HepG2 (cell line): Measurements from ENCODE around the gene IGSF8. TPM values are rescaled to one million over a fixed set of nuclear protein-coding genes. Genes with fewer than 3 reads are reported as not detected.

Source experiments
- ATAC-seq: fragments of 200-7000 bp; cut with Tn5 transposase; 3 replicates; pipeline ENCODE4 v1.9.1; 2020; ENCODE audit warnings: mild to moderate bottlenecking, moderate library complexity
- BruUV-seq: library from RNA; stranded (reverse); fragments of 400-500 nt; replicated peaks from 2 replicates; lab custom pipeline; 2021; lab: Mats Ljungman, UMichigan
- CTCF ChIA-PET: fragments of 300-600 bp; formaldehyde crosslinking; extraction: SDS; loops from one replicate; lab custom pipeline; 2021; ENCODE audit warnings: low total read pairs, inconsistent platforms, low intra/inter-chr PET ratio; lab: Yijun Ruan, JAX
- POLR2A ChIA-PET: fragments of 350-600 bp; sonication (Branson Sonifier 250); formaldehyde crosslinking; loops from one replicate; lab custom pipeline; 2020; ENCODE audit warnings: antibody characterized with exemption, inconsistent platforms; lab: Yijun Ruan, JAX
- DNase-seq: peaks from one replicate; pipeline ENCODE4 v3.0.0-alpha.2; 2015; ENCODE audit warnings: low spot score
- FAIRE-seq: peaks from 3 replicates; lab custom pipeline; 2011; peaks lifted over from hg19 to GRCh38; lab: Jason Lieb, UNC
- H2AFZ ChIP-seq: one replicate; pipeline ENCODE4 v1.6.1; 2011; ENCODE audit warnings: low read length, inconsistent platforms
- H3K27ac ChIP-seq: fragments of 300-600 bp; 3 replicates; pipeline ENCODE4 v1.8.0; 2011; ENCODE audit warnings: mixed run types, mild to moderate bottlenecking, mixed read lengths, low read length, inconsistent platforms; ENCODE audit not compliant: insufficient read depth; ENCODE audit errors: extremely low read length
- H3K27me3 ChIP-seq, 2 experiments: fragments of 200-600 bp in 1 of 2; 2 replicates in 1 of 2; 3 replicates in 1 of 2; pipeline versions ENCODE4 v1.6.0 to v1.8.0; 2011; ENCODE audit warnings: low read length in 2 of 2, mild to moderate bottlenecking in 2 of 2, moderate library complexity in 2 of 2, inconsistent platforms in 1 of 2; ENCODE audit not compliant: insufficient read depth in 2 of 2, control insufficient read depth in 1 of 2
- H3K36me3 ChIP-seq, 2 experiments: fragments of 200-600 bp in 1 of 2; replicated peaks in 1 of 2; 2 replicates in 1 of 2; 3 replicates in 1 of 2; pipeline versions ENCODE4 v1.5.1 to v1.8.0; 2011; ENCODE audit warnings: low read length in 2 of 2, inconsistent platforms in 1 of 2; ENCODE audit not compliant: insufficient read depth in 2 of 2, control insufficient read depth in 1 of 2
- H3K4me1 ChIP-seq: 2 replicates; pipeline ENCODE4 v1.5.1; 2012; ENCODE audit warnings: low read length, inconsistent platforms; ENCODE audit not compliant: insufficient read depth
- H3K4me2 ChIP-seq: 2 replicates; pipeline ENCODE4 v1.6.0; 2011; ENCODE audit warnings: low read depth, low read length, inconsistent platforms
- H3K4me3 ChIP-seq, 3 experiments: fragments of 200-600 bp in 1 of 3; sonication (generic), shearing (Covaris generic) in 1 of 3; replicated peaks in 1 of 3; 2 replicates each; pipeline ENCODE4 v1.5.1; 2011 to 2016; ENCODE audit warnings: low read length in 3 of 3, inconsistent platforms in 2 of 3, low read depth in 2 of 3, mild to moderate bottlenecking in 2 of 3, control low read depth in 1 of 3, mixed read lengths in 1 of 3; ENCODE audit not compliant: insufficient read depth in 1 of 3
- H3K79me2 ChIP-seq: one replicate; pipeline ENCODE4 v1.6.1; 2011; ENCODE audit warnings: low read length, inconsistent platforms; ENCODE audit not compliant: insufficient read depth
- H3K9ac ChIP-seq: 2 replicates; pipeline ENCODE4 v1.6.0; 2011; ENCODE audit warnings: mild to moderate bottlenecking, low read depth, low read length, inconsistent platforms; ENCODE audit not compliant: insufficient read depth
- H3K9me3 ChIP-seq: 2 replicates; pipeline ENCODE4 v1.5.1; 2012; ENCODE audit warnings: mild to moderate bottlenecking, low read length
- H4K20me1 ChIP-seq: 2 replicates; pipeline ENCODE4 v1.6.0; 2011; ENCODE audit warnings: inconsistent platforms, mild to moderate bottlenecking, low read length, moderate library complexity; ENCODE audit not compliant: insufficient read depth
- BRCA1 ChIP-seq: sonication (generic); formaldehyde crosslinking; IDR thresholded peaks from 2 replicates; pipeline ENCODE4 v1.4.0; 2020; ENCODE audit warnings: missing genetic modification reagents
- FOXP4 ChIP-seq: sonication (generic); formaldehyde crosslinking; IDR thresholded peaks from 2 replicates; pipeline ENCODE4 v1.4.0; 2020; ENCODE audit warnings: missing genetic modification reagents
- HOXA3 ChIP-seq: sonication (generic); formaldehyde crosslinking; IDR thresholded peaks from 2 replicates; pipeline ENCODE4 v1.5.0; 2020; ENCODE audit warnings: missing genetic modification reagents
- MIXL1 ChIP-seq: IDR thresholded peaks from 2 replicates; pipeline ENCODE4 v1.6.1; 2016
- PBX2 ChIP-seq: IDR thresholded peaks from 2 replicates; pipeline ENCODE4 v1.6.1; 2016; ENCODE audit warnings: control low read depth
- ZKSCAN1 ChIP-seq: fragments of 150-350 bp; IDR thresholded peaks from 2 replicates; pipeline ENCODE4 v1.6.1; 2014; ENCODE audit warnings: low read length
- ZNF605 ChIP-seq: sonication (generic); formaldehyde crosslinking; IDR thresholded peaks from 2 replicates; pipeline ENCODE4 v1.8.0; 2022; ENCODE audit warnings: mild to moderate bottlenecking, missing genetic modification reagents
- ZNF646 ChIP-seq: sonication (generic); formaldehyde crosslinking; IDR thresholded peaks from 2 replicates; pipeline ENCODE4 v1.9.0; 2021; ENCODE audit warnings: mild to moderate bottlenecking, missing genetic modification reagents
- WGBS: methylation state at CpG from one replicate; pipeline ENCODE4 v1.1.6; 2017; ENCODE audit warnings: low lambda C conversion rate; 5-methylcytosine and 5-hydroxymethylcytosine counted together
- in situ Hi-C: cut with HindIII; loops from 2 replicates; pipeline ENCODE4 v1.10.0; 2017; ENCODE audit warnings: low pct_unique_long_range_greater_than_20kb; ENCODE audit not compliant: extremely low pct_ligation_motif_present
- intact Hi-C: fragments of 100-400 bp; cut with micrococcal nuclease; formaldehyde crosslinking; loops from one replicate; pipeline ENCODE4 v1.10.0; 2022; ENCODE audit not compliant: unreplicated experiment
- polyA plus RNA-seq, 8 experiments: library from polyadenylated mRNA; depleted of rRNA in 3 of 8; stranded (reverse) in 7 of 8; unstranded in 1 of 8; fragments of >200 nt; fragmentation: Illumina TruSeq in 4 of 8; extraction: Trizol in 4 of 8; gene quantifications; 2 replicates each; pipeline versions ENCODE4 v1.2.1 to v1.2.3, GENCODE V29; 2011 to 2016; ENCODE audit warnings: low read depth in 4 of 8, missing spikeins in 1 of 8, mixed read lengths in 1 of 8; ENCODE audit not compliant: insufficient read depth in 1 of 8
- total RNA-seq, 5 experiments: library from RNA; depleted of rRNA; stranded (reverse); fragments of >200 nt; fragmentation: Illumina TruSeq; extraction: Trizol; gene quantifications; 2 replicates each; pipeline ENCODE4 v1.2.3, GENCODE V29; 2016; ENCODE audit warnings: low read depth in 1 of 5

IGSF8 gene
- total and polyA plus RNA-seq, 2 of the 13 experiments (the other 11 are each of a cell fraction or from before 2014, with no cell fraction given): 24.0 to 41.0 TPM

- Histone ChIP-seq H3K27me3 (no peaks in the 10 kb centered on the region), H3K79me2 (peaks cover 18% of the 10 kb centered on the region), H3K4me3 (peak overlapping the region in 2 of 3 experiments; percentile 40 to 47; a peak in 3 of 6 replicates), H3K9ac (peak overlapping the region; percentile 46), H3K4me1 (peaks cover 80% of the 10 kb centered on the region), H3K4me2 (peak overlapping the region; percentile 77), H3K27ac (no peak overlapping the region), H2AFZ (peak overlapping the region; percentile 73), H3K9me3 (no peaks in the 10 kb centered on the region), H4K20me1 (no peaks in the 10 kb centered on the region), H3K36me3 (no peaks in the 10 kb centered on the region)
- DNase-seq: peak; percentile 81
- in situ Hi-C loops (loop anchor here (10.0 kb wide), 1 partner anchor 114 kb away; no protein-coding TSS in a partner anchor), intact Hi-C loops (loop anchor here (1.0 to 5.0 kb wide), 5 partner anchors 62 to 276 kb away; no protein-coding TSS in a partner anchor)
- peak; percentile 90 for FAIRE-seq
- peak; percentile 30 for ATAC-seq
- ChIA-PET CTCF (interaction anchor here (1.1 to 2.0 kb wide), 5 partner anchors 63 to 190 kb away, joined by 4 to 15 read pairs (median 12); no protein-coding TSS in a partner anchor), POLR2A (interaction anchor here (0.6 to 1.0 kb wide), 5 partner anchors 28 to 191 kb away, joined by 3 to 5 read pairs (median 3); partner anchors contain the start of gene DCAF8)
- no TSS peak for BruUV-seq
- WGBS: 24% methylated on average over 7 of the region's 13 CpGs
- TF ChIP-seq ZKSCAN1 (no peak), ZNF605 (CRISPR knock-in tag) (peak; percentile 87), BRCA1 (CRISPR knock-in tag) (no peak), FOXP4 (CRISPR knock-in tag) (0 out of 2 replicates have a peak, but pooled peaks have one; percentile 18), MIXL1 (CRISPR knock-in tag) (0 out of 2 replicates have a peak, but pooled peaks have one; percentile 15), HOXA3 (CRISPR knock-in tag) (peak; percentile 77), ZNF646 (peak; percentile 74; the same call in 1 of the 2 replicates), PBX2 (CRISPR knock-in tag) (no peak)
Measured at GRCh38 chr1:160101037-160101716, 2.8 kb upstream of the IGSF8 start.
